Posterior cingulate gyrus (tissue), 11 donors: ENCODE data around the gene LRSAM1.
A peak's percentile ranks its signal among the peaks of the same experiment; 100 is the strongest.

ENCODE experiments used
- DNase-seq, 10 donors: peaks; one replicate each; pipeline versions ENCODE4 v3.0.0 to v3.0.0-alpha.2; 2020 to 2021; ENCODE audit warnings: mixed read lengths in 3 of 10
- intact Hi-C: fragments of 100-400 bp; cut with DNase I; formaldehyde crosslinking; loops from one replicate; pipeline ENCODE4 v1.15.1; 2023

The LRSAM1 gene

DNA sequence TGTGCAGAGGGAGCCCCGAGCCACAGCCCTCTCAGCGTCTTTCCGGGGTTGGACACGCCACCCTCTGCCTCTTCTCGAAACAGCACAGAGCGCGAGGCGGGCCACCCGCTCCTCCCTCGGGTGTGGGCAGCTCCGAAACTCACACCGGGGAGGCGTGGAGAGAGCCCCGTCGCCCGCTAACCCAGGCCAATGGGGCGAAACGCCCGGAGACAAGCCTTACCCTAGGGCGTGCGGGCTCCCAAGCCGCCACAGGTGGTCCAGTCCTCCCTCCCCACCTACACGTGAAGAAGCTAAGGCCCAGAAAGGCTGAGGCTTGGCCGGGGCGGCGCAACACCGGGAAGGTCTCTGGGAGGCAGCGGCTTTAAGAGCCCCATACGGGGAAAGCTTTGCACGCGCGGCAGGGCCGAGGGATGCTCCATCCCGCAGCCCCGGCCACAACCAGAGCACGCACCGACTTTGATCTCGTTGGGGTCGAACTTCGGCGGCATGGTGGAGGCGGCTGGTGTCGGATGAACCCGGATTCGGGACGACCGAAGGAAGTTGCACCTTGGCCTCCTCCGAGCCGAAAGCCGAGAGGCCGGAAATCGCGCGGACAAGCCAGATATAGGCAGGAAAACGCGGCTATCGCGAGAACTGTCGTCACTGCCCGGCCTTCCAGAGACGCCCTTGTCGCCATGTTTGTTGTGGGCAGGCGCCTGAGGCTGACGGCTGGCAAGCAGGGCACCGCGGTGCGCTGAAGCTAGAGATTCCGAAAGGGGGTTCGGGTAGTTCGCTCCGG lies at the start of gene LRSAM1, which contains the start of gene RPL12:
LRSAM1 (plus strand) TSS at position 681 of the 778 bp plus-strand sequence. CDS start 3,018 bp downstream, outside the sequence.
RPL12 (minus strand) TSS at position 577 of the 778 bp plus-strand sequence; CDS start at position 488, 89 bp downstream.
- intact Hi-C loops: loop anchor here (1.0 kb wide), 1 partner anchor 27 kb away; the partner anchor contains the start of gene ZNF79
- peak; percentile 94 to 99 (median 97) for DNase-seq

DNA sequence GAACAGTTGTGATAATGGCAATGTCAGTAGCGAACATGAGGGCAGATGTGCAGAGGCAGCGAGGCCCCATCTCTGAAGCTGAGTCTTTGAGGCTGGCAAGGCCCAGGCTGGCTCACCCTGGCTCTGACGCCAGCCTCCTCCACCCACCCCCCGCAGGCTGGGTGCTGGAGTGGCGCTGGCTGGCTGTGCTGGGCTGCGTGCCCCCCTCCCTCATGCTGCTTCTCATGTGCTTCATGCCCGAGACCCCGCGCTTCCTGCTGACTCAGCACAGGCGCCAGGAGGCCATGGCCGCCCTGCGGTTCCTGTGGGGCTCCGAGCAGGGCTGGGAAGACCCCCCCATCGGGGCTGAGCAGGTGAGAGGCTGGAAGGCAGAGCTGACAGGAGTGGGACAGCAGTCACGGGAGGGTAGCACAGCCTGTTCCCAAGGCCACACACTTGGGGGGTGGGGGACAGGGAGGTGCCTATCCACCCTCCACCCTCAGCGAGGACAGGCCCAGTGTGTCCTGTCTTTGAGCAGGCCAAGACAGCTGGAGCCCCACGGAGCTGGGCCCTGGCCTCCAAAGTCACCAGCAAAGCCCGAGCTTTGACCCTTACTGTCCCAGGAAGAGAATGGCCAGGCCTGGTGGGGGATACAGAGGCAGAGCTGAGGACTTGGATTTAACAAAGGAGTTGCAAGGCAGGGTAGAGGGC lies 48.8 kb upstream of the LRSAM1 start:
- intact Hi-C loops: no loop called here

DNA sequence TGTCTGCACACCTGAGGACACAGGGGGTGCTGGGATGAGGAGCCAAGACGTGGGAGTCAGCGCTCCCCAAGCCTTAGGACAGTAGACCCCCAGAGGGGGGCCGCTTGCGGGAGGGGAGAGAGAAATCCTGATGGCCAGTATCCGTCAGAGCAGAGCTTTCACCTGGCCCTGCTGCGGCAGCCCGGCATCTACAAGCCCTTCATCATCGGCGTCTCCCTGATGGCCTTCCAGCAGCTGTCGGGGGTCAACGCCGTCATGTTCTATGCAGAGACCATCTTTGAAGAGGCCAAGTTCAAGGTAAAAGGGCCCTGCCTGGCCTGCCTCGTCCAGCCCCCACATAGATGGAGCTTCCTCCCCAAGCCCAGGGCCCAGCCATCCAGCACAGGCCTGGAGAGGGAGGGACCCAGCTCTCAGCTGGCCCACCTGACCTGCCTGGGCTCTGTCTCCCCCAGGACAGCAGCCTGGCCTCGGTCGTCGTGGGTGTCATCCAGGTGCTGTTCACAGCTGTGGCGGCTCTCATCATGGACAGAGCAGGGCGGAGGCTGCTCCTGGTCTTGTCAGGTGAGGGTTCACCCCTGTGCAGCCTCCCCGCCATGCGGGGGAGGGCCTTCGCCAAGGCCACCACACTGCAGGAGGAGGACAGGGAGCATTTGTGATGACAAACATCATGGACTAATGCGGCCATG lies 47.7 kb upstream of the LRSAM1 start:
- intact Hi-C loops: no loop called here
- DNase-seq: peak in 1 of 10 donors; percentile 62

More for the DNA sequence above, 48.8 kb upstream of the LRSAM1 start:
- DNase-seq: peak in 5 of 10 donors; percentile 39 to 93 (median 54)

DNA sequence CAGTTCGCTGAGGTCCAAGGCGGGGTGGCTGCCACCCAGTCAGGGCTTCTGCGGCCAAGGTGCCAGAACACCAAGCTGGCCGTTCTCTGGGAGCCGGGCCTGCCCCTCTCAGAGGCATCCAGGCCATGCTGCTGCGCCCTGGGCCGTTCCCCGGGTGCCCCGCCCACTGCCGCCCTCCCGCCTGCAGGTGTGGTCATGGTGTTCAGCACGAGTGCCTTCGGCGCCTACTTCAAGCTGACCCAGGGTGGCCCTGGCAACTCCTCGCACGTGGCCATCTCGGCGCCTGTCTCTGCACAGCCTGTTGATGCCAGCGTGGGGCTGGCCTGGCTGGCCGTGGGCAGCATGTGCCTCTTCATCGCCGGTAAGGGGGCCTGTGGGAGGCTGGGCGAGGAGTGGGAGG lies 46.7 kb upstream of the LRSAM1 start:
- peak in 1 of 10 donors; percentile 59 for DNase-seq
- intact Hi-C loops: no loop called here

DNA sequence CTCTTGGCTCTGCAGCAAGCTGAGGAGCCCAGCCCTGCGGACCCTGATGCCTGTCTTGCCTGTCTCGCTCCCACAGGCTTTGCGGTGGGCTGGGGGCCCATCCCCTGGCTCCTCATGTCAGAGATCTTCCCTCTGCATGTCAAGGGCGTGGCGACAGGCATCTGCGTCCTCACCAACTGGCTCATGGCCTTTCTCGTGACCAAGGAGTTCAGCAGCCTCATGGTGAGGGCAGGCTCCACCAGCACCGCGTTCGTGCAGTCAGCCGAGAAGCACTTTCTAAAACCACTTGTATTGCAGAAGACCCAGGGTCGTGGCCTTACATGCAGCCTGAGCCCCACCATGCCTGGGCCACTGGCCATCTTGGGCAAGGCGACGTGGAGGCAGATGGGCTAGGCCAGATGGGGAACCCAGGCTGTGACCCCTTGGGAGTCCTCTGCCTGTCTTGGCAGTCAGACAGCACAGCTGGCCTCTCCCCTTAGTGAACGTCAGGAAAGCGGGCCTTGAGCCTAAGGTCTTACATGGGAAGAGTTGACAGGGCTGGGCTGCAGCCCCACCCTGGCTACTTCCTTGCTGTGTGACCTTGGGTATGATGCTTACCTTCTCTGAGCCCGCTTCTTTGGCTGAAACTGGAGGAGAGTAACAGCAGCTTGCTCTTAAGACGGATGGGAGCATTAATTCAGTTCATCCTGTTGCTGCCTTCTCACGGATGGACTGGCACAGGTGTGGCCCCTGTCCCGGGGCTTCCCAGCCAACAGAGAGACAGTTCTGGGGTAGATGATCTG lies 45.8 kb upstream of the LRSAM1 start:
- peak in 1 of 10 donors; percentile 65 for DNase-seq
- intact Hi-C loops: no loop called here

DNA sequence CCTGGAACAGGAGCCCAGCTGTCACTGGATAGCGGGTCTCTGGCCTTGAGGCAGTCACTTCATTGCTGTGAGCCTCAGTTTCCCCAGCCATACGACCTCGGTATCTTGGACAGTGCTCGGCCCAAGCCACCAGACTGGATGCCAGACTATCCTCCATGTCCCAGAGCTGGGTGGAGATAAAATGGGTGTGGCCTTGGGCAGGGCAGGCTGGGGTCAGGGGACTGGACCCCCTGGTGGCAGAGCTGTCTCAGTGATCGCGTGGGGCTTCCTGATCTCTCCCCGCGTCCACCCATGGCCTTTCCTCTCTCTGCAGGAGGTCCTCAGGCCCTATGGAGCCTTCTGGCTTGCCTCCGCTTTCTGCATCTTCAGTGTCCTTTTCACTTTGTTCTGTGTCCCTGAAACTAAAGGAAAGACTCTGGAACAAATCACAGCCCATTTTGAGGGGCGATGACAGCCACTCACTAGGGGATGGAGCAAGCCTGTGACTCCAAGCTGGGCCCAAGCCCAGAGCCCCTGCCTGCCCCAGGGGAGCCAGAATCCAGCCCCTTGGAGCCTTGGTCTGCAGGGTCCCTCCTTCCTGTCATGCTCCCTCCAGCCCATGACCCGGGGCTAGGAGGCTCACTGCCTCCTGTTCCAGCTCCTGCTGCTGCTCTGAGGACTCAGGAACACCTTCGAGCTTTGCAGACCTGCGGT lies 44.4 kb upstream of the LRSAM1 start:
- intact Hi-C loops: no loop called here

DNA sequence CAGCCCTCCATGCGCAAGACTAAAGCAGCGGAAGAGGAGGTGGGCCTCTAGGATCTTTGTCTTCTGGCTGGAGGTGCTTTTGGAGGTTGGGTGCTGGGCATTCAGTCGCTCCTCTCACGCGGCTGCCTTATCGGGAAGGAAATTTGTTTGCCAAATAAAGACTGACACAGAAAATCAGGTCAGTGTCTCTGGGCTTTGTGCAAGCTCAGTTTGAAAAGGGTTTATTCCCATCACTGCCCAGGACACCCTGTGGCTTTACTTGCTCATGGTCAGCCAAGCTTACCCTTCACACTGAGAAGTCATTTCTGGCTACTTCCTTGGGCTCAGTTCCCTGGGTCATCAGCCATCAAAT lies 43.8 kb upstream of the LRSAM1 start:
- intact Hi-C loops: no loop called here

More for the DNA sequence above, 44.4 kb upstream of the LRSAM1 start:
- DNase-seq: peak in 1 of 10 donors; percentile 50

DNA sequence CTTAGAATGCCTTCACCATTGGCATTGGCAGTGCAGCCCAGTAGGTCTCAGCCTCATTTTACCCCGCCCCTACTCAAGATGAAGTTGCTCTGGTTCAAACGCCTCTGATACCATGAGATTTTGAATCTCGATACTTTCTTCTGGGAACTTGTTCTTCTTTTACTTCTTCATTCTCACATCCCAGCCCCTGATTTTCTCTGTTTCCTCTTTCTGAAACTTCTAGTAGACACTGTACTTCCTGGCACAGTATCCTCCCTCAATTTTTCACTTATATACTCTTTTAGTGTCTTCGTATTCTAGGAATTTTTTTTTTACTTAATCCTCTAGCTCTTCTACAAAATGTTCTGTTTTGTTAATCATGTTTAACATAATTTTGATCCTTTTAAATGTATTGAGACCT lies 40.2 kb upstream of the LRSAM1 start:
- intact Hi-C loops: no loop called here
- DNase-seq: no peak

More for the DNA sequence above, 43.8 kb upstream of the LRSAM1 start:
- peak in 1 of 10 donors; percentile 28 for DNase-seq

DNA sequence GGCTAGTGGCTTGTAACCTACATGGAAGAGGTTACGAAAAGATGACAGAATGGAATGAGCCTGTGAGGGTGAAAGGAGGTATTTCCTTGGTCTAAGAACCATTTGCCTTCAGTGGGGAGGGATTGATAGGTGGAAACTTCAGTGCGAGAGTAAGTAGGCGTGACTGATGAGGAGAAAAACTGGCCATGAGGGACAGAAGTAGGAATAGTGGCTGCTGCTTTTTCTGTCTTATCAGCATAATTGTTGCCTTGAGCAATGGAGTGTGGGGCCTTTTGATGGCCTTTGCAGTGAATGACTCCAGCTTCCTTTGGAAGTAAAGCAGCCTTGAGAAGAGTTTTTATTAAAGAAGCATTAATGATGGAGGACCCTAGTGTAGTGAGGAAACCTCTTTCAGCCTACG lies 36.2 kb upstream of the LRSAM1 start:
- no peak for DNase-seq
- intact Hi-C loops: no loop called here

DNA sequence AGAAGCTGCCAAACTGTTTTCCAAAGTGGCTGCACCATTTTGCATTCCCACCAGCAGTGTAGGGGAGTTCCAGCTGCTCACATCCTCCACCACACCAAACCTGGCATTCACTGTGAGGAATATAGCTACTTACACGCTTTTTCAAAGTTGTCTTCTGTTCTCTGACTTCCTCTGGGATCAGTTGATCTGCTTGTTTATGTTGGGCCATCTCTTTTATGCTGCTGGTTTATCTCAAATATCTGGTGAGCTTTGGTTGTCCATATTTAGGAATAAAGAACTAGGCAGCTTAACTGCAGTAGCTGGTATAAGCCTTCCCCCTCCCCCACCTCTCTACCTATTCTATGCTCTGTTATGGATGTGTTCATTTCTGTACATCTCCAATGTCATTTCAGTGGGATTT lies 35.7 kb upstream of the LRSAM1 start:
- no peak for DNase-seq
- intact Hi-C loops: no loop called here

DNA sequence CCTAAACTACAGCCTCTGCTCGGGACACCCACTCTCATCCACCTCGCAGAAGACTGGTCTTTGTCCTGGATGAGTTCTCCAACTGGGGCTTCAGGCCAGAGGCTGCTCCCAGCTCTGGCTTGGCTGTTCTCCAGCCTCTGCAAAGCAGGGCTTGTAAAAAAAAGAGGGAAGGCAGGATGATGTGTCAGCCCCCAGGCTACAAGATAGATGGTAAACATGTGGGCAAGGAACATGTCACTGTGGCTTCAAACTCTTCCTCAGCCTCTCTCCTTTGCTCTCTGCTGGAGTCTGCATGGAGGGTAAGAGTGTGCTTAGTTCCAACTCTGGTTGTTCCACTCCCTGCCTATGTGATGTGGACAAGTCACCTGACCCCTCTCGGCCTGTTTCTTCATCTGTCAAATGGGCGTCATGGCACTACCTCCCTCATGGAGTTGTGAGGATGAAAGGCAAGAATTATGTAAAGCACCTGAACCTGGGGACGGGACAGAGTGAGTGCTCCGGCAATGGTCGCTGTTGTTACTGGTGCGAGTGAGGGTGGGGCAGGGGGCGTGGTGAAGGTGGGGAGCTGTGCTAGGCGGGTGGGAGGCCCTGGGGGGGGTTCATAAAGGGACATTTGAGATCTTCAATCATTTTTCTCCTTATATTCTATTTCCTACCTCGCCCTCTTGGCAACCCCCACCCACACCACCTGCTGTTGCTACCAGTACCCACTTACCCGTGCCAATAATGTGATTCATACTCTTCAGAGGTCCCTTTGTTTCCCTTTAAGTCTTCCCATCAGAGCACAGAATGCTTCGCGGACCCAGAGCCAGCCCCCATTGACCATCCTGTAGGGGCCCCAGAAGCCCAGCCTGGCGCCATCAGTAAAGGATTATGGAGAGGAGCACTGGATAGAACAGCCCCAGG lies 33.9 kb upstream of the LRSAM1 start:
- intact Hi-C loops: no loop called here
- no peak for DNase-seq

DNA sequence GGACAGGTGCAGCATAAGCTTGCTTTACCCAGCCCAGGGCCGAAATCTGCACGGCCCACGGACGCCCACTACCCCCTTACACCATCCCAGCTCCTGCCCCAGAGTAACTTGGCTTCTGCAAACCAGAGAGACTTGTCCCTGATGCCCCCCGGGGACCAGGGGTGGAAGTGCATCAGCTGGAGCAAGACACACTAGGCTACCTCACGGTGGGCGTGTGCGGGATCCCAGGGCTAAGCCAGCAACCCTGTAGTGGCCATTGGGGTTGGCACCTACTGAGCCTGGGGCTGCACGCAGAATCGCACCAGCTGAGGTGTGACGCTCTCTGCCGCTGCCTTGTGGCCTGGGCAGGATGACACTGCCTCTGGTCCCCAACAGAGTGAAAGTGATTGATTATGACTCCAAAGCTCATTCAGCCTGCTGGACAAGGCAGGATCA lies 33.3 kb upstream of the LRSAM1 start:
- intact Hi-C loops: no loop called here
- no peak for DNase-seq

DNA sequence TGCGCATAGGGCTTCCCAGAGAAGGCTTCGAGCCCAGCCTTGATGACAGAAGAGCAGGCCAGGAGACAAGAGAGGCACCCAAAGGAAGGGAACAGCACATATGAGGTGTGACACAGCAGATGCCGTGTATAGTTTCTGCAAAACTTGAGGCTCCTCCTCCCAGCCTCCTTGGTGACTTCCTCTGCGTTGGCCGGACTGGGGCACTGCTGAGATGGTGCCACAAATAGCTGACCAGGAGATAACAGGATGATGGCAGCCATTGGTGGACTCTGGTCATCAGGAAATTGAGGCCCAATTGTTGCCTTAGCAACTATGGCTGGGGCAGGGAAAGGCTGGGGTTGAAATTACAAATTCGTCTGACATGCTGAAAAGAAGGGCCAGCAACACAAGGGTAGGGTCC lies 32.0 kb upstream of the LRSAM1 start:
- no peak for DNase-seq
- intact Hi-C loops: no loop called here

DNA sequence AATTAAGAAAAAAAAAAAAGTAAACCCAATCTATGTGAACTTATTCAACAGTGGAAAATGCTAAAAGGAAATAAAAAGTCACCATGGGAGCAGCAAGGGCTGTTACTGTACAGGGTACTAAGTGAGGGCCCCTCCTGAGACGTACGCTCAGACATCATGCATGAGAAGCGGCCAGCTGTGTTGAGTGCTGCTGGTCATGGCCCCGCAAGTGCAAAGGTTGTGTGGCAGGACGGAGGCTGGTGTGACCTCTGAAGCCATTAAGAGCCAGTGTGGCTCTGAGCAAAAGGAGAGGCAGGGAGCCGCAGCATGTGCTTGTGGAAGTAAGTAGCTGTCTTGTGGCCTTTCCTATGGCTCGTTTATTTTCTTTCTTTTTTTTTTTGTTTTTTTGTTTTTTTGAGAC lies 30.3 kb upstream of the LRSAM1 start:
- intact Hi-C loops: no loop called here
- no peak for DNase-seq

DNA sequence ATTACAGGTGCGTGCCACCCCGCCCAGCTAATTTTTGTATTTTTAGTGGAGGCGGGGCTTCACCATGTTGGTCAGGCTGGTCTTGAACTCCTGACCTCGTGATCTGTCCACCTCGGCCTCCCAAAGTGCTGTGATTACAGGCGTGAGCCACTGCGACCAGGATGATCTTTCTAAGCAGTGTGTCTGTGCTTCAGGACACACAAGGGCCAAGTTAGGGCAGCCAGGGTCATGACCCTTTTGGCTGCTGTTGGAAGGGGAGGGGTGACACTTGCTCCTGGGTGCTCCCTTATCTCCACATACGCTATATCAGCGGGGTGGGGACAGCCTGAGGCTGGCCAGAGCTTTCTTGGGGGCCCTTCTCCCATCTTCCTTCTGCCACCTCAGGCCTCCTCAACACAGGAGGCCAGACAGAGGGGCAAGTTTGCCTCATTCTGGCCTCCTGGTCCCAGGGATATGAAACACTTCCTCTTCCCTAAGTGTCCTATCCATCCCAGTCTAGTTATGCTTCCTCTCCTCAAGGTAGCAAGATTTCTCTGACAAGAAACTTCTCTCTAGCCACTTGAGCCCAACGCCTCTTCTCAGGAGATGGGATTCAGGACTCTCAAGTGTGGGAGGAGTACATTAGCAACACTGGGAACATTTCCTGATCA lies 29.1 kb upstream of the LRSAM1 start:
- intact Hi-C loops: no loop called here
- peak in 1 of 10 donors; percentile 10 for DNase-seq

DNA sequence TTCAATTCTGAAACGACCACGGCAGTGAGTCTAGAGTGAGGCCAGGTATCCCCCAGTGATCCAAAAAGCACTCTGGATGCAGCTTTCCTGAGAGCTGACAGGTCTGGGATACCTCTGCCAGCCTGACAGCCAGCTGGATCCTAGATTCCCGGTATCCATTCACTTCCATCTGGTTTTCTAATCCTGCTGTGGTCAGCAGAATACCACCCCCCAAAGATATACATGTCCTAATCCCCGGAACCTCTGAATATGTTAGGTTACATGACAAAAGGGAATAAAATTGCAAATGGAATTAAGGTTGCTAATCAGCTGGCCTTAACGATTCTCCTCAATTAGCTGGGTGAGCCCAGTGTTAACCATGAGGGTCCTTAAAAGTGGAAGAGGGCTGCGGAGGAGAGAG lies 28.5 kb upstream of the LRSAM1 start:
- DNase-seq: peak in 1 of 10 donors; percentile 13
- intact Hi-C loops: no loop called here

DNA sequence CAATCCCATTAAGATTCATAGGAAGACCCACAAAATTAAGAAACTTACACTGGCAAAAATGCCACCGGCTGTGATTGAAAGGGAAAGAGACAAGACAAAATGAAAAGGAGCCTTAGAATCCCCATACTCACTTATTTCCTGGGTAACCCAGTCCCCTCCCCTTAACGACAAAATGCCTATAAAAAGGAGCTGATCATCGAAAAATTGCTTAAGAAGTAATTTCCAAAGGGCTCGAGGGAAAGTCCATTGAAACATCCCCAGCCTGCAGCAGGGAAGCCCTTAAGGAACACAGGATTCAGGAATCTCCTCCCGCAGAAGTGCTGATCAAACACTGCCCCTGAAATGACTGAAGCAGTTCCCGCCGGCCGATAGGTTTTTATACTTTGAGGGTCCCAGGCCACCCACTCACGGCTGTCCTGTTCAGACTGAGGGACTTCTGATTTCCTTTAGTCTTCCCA lies 27.8 kb upstream of the LRSAM1 start:
- DNase-seq: peak in 1 of 10 donors; percentile 0
- intact Hi-C loops: no loop called here
